Transverse colon (tissue), 4 donors: ENCODE measurements around the gene USP47.

Experiments used
- CTCF ChIP-seq, 5 experiments: fragments of 200-600 bp in 3 of 5; fragments of 450-650 bp in 2 of 5; sonication (generic) in 3 of 5; IDR thresholded peaks; 1 replicate in 2 of 5; 2 replicates in 3 of 5; pipeline ENCODE4 v1.5.1; 2016 to 2017; ENCODE audit warnings: antibody characterized with exemption in 5 of 5, inconsistent platforms in 3 of 5, mild to moderate bottlenecking in 2 of 5, moderate library complexity in 1 of 5
- POLR2A ChIP-seq: fragments of 450-650 bp; IDR thresholded peaks from one replicate; pipeline ENCODE4 v1.6.1; 2016; ENCODE audit warnings: antibody characterized with exemption, mild to moderate bottlenecking, moderate library complexity
- POLR2AphosphoS5 ChIP-seq, 3 donors: sonication (generic); formaldehyde crosslinking; IDR thresholded peaks; one replicate each; pipeline ENCODE4 v1.6.1; 2016; ENCODE audit warnings: antibody characterized with exemption in 3 of 3

- TF ChIP-seq CTCF (IDR thresholded peaks at IDR 0.05) (no peak), POLR2A (no peak), POLR2AphosphoS5 (IDR thresholded peaks at IDR 0.05) (no peak)
Measured at GRCh38 chr11:11997049-11997322, 155.2 kb downstream of the USP47 start.
